GM23338 (cell line): ENCODE results near the gene PAGR1.

Experiments used
- CREB1 ChIP-seq: fragments of 250-450 bp; sonication (Bioruptor Pico); IDR thresholded peaks from 2 replicates; pipeline ENCODE4 v1.5.0; 2020; ENCODE audit warnings: low read depth, mild to moderate bottlenecking, moderate library complexity
- CTCF ChIP-seq, 2 experiments: fragments of 200-600 bp in 1 of 2; sonication (generic) in 1 of 2; conservative IDR thresholded peaks; 2 replicates each; pipeline versions ENCODE4 v1.5.1 to v1.6.1; 2016 to 2017; ENCODE audit warnings: antibody characterized with exemption in 2 of 2, low read depth in 2 of 2, mild to moderate bottlenecking in 2 of 2, moderate library complexity in 1 of 2
- EZH2 ChIP-seq: fragments of 200-600 bp; sonication (generic); IDR thresholded peaks from one replicate; pipeline ENCODE4 v1.8.0; 2017; ENCODE audit warnings: antibody characterized with exemption, mild to moderate bottlenecking, low read depth; ENCODE audit not compliant: unreplicated experiment
- EZH2phosphoT487 ChIP-seq: fragments of 200-600 bp; sonication (generic); IDR thresholded peaks from one replicate; pipeline ENCODE4 v1.8.1; 2018; ENCODE audit warnings: antibody characterized with exemption; ENCODE audit not compliant: unreplicated experiment
- NANOG ChIP-seq: IDR thresholded peaks from 2 replicates; pipeline ENCODE4 v1.6.1; 2016; ENCODE audit warnings: antibody characterized with exemption, borderline replicate concordance
- POLR2AphosphoS5 ChIP-seq: IDR thresholded peaks from 2 replicates; pipeline ENCODE4 v1.6.1; 2016; ENCODE audit warnings: antibody characterized with exemption, low read depth
- REST ChIP-seq: IDR thresholded peaks from one replicate; pipeline ENCODE4 v1.6.1; 2018; ENCODE audit warnings: antibody characterized with exemption; ENCODE audit not compliant: unreplicated experiment
- STAT1 ChIP-seq: IDR thresholded peaks from one replicate; pipeline ENCODE4 v1.6.1; 2016; ENCODE audit warnings: antibody characterized with exemption; ENCODE audit not compliant: unreplicated experiment
- ZNF114 ChIP-seq: fragments of 250-450 bp; sonication (Bioruptor Pico); IDR thresholded peaks from 2 replicates; pipeline ENCODE4 v1.5.0; 2020; ENCODE audit warnings: mild to moderate bottlenecking, moderate library complexity

GRCh38 chr16:29790183-29790948, 25.6 kb upstream of the PAGR1 start, which contains the start of gene KIF22:
- TF ChIP-seq CTCF (conservative IDR thresholded peaks at IDR 0.05; ENCODE audit: low read depth in 2 of 2) (peak; percentile 58 to 64), CREB1 (CRISPR knock-in tag) (peak; percentile 74), POLR2AphosphoS5 (peak; percentile 93), EZH2 (no peak), NANOG (no peak), REST (no peak), STAT1 (no peak), ZNF114 (CRISPR knock-in tag) (no peak), EZH2phosphoT487 (no peak)
